Measurements from ENCODE around the gene ANKRD63.
A peak's percentile ranks its signal among the peaks of the same experiment; 100 is the strongest.

The ANKRD63 gene

DNA sequence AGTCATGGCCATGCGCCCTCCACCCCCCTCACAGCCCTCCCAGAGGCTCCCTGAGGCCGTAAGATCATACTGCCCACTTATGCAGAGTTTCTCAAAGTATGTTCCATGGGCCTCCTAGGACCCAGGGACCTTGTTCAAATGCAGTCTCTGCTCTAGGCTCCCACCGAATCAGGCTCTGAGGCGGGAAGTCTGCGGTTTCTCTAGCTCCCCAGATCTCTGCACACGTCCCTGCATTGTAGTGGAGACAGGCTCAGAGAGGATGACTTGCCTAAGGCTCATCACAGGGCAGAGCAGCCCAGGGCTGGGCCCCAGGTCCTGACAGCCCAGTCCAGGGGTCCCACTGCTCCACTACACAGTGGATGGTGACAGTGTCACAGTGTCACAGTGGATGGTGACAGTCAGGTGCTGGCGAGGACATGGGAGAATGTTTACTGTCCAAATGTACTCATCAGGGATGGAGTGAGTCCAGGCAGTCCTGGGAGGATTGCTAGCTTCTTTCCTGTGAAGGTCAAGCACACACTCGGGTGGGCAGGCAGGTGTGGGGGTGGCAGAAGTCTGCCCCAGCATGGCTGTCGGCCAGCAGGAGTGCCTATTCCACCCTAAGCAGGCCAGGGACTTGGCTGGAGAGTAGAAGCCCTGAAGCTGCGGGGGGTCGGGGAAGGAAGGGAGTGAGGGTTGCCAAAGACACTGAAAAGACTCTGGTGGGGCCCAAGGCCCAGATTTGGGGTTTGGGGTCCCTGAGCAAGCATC lies 12.4 kb downstream of the ANKRD63 start:
- Histone ChIP-seq H3K4me1 (peaks cover 0 to 2% (median 0%) of the 10 kb centered on the region in 4 donors), H3K4me3 (no peak overlapping the region), H3K36me3 (peaks cover 0 to 26% (median 0%) of the 10 kb centered on the region in 3 donors), H3K27me3 (peaks cover 0 to 5% of the 10 kb centered on the region in 2 donors), H3K9me3 (no peaks in the 10 kb centered on the region), H3K27ac (no peak overlapping the region)
- TF ChIP-seq CTCF (IDR thresholded peaks at IDR 0.05) = no peak
- intact Hi-C loops (cut with DNase I; ENCODE audit: low total_unique reads) = loop anchor here (5.0 kb wide), 1 partner anchor 223 kb away; no protein-coding TSS in a partner anchor
- DNase-seq = no peak

DNA sequence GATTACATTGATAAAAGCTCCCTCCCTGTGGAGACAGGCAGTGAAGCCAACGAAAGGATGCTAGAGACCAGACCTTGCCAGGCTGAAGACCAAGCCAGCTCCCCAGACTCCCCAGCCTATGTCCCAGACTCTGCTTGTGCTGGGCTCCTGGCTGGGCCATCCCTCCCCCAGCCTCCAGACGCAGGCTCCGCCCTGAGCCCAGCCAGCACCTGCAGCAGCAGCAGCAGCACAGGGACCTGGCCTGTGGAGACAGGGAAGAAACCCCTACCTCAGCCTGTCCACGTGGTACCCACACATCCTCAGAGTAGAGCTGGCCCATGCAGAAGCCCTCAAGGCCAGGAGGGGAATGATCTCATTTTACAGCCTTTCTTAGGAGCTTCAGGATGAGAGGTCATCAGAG lies 13.3 kb downstream of the ANKRD63 start:
- H3K4me3 ChIP-seq = no peak overlapping the region
- peaks cover 0 to 26% (median 0%) of the 10 kb centered on the region in 3 donors for H3K36me3 ChIP-seq
- TF ChIP-seq CTCF (IDR thresholded peaks at IDR 0.05) = no peak
- intact Hi-C loops (cut with DNase I; ENCODE audit: low total_unique reads) = loop anchor here (5.0 kb wide), 1 partner anchor 222 kb away; no protein-coding TSS in a partner anchor
- no peak for DNase-seq
- peaks cover 0 to 8% of the 10 kb centered on the region in 2 donors for H3K27me3 ChIP-seq
- H3K9me3 ChIP-seq = no peaks in the 10 kb centered on the region
- no peak overlapping the region for H3K27ac ChIP-seq
- no peaks in the 10 kb centered on the region for H3K4me1 ChIP-seq

DNA sequence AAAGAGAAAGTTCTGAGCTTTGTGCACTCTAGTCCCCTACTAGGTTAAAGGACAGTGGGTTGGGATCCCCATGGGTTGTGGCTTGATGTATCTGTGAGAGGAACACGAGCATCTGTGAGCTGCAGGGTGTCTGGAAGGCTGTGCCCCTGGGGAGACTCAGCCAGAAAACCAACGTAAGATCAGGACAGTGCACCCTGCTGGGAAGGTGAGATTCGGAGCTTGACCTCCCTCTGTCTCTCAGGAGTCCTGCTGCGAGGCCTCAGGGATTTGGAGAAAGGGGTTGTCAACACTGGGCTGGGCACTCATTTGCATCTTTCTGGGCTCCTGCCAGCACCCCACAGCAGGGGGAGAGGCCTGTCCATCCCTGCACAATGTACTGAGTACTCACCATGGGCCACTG lies 15.2 kb downstream of the ANKRD63 start:
- no peak for DNase-seq
- Histone ChIP-seq H3K27me3 (peaks cover 0 to 8% of the 10 kb centered on the region in 2 donors), H3K9me3 (no peaks in the 10 kb centered on the region), H3K27ac (no peak overlapping the region), H3K4me1 (peaks cover 0 to 12% (median 0%) of the 10 kb centered on the region in 4 donors), H3K4me3 (no peak overlapping the region), H3K36me3 (peaks cover 0 to 15% (median 0%) of the 10 kb centered on the region in 3 donors)
- intact Hi-C loops (cut with DNase I; ENCODE audit: low total_unique reads) = no loop called here
- TF ChIP-seq CTCF (IDR thresholded peaks at IDR 0.05) = no peak

DNA sequence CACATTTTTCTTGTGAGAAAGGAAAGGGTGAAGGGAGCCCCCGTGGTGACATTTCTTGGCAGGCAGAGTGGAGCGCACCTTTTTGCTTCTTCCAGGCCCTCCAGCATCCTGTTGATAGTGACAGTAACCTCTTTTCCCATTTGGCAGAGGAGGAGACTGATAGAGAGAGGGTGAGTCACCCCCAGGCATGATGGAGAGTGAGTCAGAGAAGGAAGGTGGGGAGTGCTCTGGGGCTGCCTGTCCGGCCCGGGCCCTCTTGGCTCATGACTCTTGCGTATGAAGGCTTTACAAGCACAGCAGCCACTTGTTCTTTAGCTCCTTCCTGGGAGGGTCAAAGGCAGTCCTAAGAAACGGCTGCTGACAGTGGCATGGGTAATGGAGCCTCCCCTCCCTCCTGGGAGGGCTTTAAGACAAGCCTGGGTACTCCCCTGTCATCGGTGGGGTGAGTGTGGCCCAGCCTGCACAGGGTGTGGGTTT lies 16.0 kb downstream of the ANKRD63 start:
- intact Hi-C loops (cut with DNase I; ENCODE audit: low total_unique reads) = no loop called here

DNA sequence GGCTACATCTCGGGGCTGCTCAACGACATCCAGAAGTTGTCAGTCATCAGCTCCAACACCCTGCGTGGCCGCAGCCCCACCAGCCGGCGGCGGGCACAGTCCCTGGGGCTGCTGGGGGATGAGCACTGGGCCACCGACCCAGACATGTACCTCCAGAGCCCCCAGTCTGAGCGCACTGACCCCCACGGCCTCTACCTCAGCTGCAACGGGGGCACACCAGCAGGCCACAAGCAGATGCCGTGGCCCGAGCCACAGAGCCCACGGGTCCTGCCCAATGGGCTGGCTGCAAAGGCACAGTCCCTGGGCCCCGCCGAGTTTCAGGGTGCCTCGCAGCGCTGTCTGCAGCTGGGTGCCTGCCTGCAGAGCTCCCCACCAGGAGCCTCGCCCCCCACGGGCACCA lies 17.0 kb downstream of the ANKRD63 start:
- no peak overlapping the region for H3K27ac ChIP-seq
- H3K4me3 ChIP-seq = no peak overlapping the region
- peaks cover 0 to 15% (median 0%) of the 10 kb centered on the region in 3 donors for H3K36me3 ChIP-seq
- TF ChIP-seq CTCF (IDR thresholded peaks at IDR 0.05) = no peak
- peaks cover 0 to 8% of the 10 kb centered on the region in 2 donors for H3K27me3 ChIP-seq
- no peaks in the 10 kb centered on the region for H3K9me3 ChIP-seq
- no peak for DNase-seq
- intact Hi-C loops (cut with DNase I; ENCODE audit: low total_unique reads) = no loop called here
- H3K4me1 ChIP-seq = peaks cover 0 to 12% (median 0%) of the 10 kb centered on the region in 4 donors

More for the DNA sequence above, 16.0 kb downstream of the ANKRD63 start:
- no peaks in the 10 kb centered on the region for H3K9me3 ChIP-seq
- H3K36me3 ChIP-seq = peaks cover 0 to 15% (median 0%) of the 10 kb centered on the region in 3 donors
- TF ChIP-seq CTCF (IDR thresholded peaks at IDR 0.05) = no peak
- DNase-seq = peak in 1 of 2 donors; percentile 60
- H3K27me3 ChIP-seq = peaks cover 0 to 8% of the 10 kb centered on the region in 2 donors
- no peak overlapping the region for H3K27ac ChIP-seq
- no peak overlapping the region for H3K4me3 ChIP-seq
- H3K4me1 ChIP-seq = peaks cover 0 to 12% (median 0%) of the 10 kb centered on the region in 4 donors
